ENCODE data around the gene FOXL3.

Gene FOXL3

GRCh38 chr7:269721-270120 is 20.2 kb upstream of the FOXL3 start:
- no peak for DNase-seq

GRCh38 chr7:270351-270983 is 19.5 kb upstream of the FOXL3 start:
- DNase-seq: no peak

- DNase-seq: no peak
Measured at GRCh38 chr7:271266-272107, 18.5 kb upstream of the FOXL3 start.

- no peak for DNase-seq
Measured at GRCh38 chr7:272108-272615, 17.8 kb upstream of the FOXL3 start.

- DNase-seq: no peak
Measured at GRCh38 chr7:272631-273030, 17.3 kb upstream of the FOXL3 start.

GRCh38 chr7:273327-273726 is 16.6 kb upstream of the FOXL3 start:
- DNase-seq: no peak

GRCh38 chr7:274266-274665 is 15.7 kb upstream of the FOXL3 start:
- DNase-seq: no peak

GRCh38 chr7:276230-276835 is 13.6 kb upstream of the FOXL3 start:
- DNase-seq: no peak

- no peak for DNase-seq
Measured at GRCh38 chr7:277228-277627, 12.7 kb upstream of the FOXL3 start.

GRCh38 chr7:278081-278480 is 11.9 kb upstream of the FOXL3 start:
- no peak for DNase-seq

GRCh38 chr7:279821-280220 is 10.1 kb upstream of the FOXL3 start:
- no peak for DNase-seq

GRCh38 chr7:280461-280860 is 9.5 kb upstream of the FOXL3 start:
- DNase-seq: no peak

GRCh38 chr7:281637-282036 is 8.3 kb upstream of the FOXL3 start:
- DNase-seq: no peak

- no peak for DNase-seq
Measured at GRCh38 chr7:282621-283020, 7.3 kb upstream of the FOXL3 start.

GRCh38 chr7:284762-285722 is 4.9 kb upstream of the FOXL3 start:
- DNase-seq: no peak

GRCh38 chr7:285731-286130 is 4.2 kb upstream of the FOXL3 start:
- no peak for DNase-seq

GRCh38 chr7:286266-286665 is 3.7 kb upstream of the FOXL3 start:
- no peak for DNase-seq

- DNase-seq: no peak
Measured at GRCh38 chr7:288671-289101, 1.3 kb upstream of the FOXL3 start.

GRCh38 chr7:289209-289755 is 688 bp upstream of the FOXL3 start:
- no peak for DNase-seq

GRCh38 chr7:290554-291372 is 793 bp downstream of the FOXL3 start:
- no peak for DNase-seq

- no peak for DNase-seq
Measured at GRCh38 chr7:291373-292092, 1.6 kb downstream of the FOXL3 start.

Measured in NCI-H1694 treated with DMSO at 0.1 percent for 48 hours (cell line).